SJSA1 (cell line): ENCODE results near the gene COMMD10. TPM values are rescaled to one million over a fixed set of nuclear protein-coding genes. Genes with fewer than 3 reads are reported as not detected.
"Not testable (repeated sequence)": the region's sequence is repeated elsewhere in the genome, so short reads cannot be mapped to it uniquely, and the experiment has no call there.

Experiments used
- DNase-seq, 2 experiments: peaks; one replicate each; pipeline ENCODE4 v3.0.0-alpha.2; 2015 to 2020; ENCODE audit warnings: low spot score in 2 of 2, low read depth in 1 of 2
- H3K27ac ChIP-seq: fragments of 250-450 bp; sonication (Bioruptor Pico); 2 replicates; pipeline ENCODE4 v1.5.1; 2020; ENCODE audit warnings: mild to moderate bottlenecking, moderate library complexity
- H3K27me3 ChIP-seq: fragments of 250-450 bp; sonication (Bioruptor Pico); replicated peaks from 2 replicates; pipeline ENCODE4 v1.5.1; 2020; ENCODE audit warnings: mild to moderate bottlenecking, moderate library complexity
- H3K36me3 ChIP-seq: fragments of 250-450 bp; sonication (Bioruptor Pico); 2 replicates; pipeline ENCODE4 v1.5.1; 2020; ENCODE audit warnings: mild to moderate bottlenecking
- H3K4me1 ChIP-seq: fragments of 250-450 bp; sonication (Bioruptor Pico); replicated peaks from 2 replicates; pipeline ENCODE4 v1.6.1; 2021; ENCODE audit warnings: mild to moderate bottlenecking
- H3K4me3 ChIP-seq: fragments of 250-450 bp; sonication (Bioruptor Pico); 2 replicates; pipeline ENCODE4 v1.5.1; 2020; ENCODE audit warnings: mild to moderate bottlenecking
- H3K9me3 ChIP-seq: fragments of 250-450 bp; sonication (Bioruptor Pico); replicated peaks from 2 replicates; pipeline ENCODE4 v1.5.1; 2020; ENCODE audit warnings: mild to moderate bottlenecking
- total RNA-seq: library from RNA; depleted of rRNA; stranded (reverse); fragments of >200 nt; shearing (Covaris generic); gene quantifications from 2 replicates; pipeline ENCODE4 v1.2.3, GENCODE V29; 2014

Gene COMMD10
- total RNA-seq, 1 experiment from 2014 or later = 141 TPM

DNA sequence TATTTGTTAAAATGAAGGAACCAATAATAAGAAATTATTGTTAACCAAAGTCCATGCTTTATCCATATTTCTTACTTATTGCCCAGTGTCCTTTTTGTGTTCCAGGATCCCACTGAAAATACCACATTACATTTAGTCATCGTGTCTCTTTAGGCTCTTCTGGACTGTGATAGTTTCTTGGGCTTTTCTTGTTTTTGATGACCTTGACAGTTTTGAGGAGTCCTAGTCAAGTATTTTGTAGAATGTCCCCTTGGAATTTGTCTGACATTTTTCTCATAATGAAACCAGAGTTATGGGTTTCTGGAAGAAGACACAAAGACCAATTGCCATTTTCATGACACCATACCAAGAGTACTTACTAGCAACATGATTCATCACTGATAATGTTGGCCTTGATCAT lies 13.6 kb upstream of the COMMD10 start:
- Histone ChIP-seq H3K27ac (no peak overlapping the region), H3K27me3 (no peaks in the 10 kb centered on the region), H3K9me3 (no peaks in the 10 kb centered on the region), H3K4me3 (no peak overlapping the region), H3K4me1 (peaks cover 6% of the 10 kb centered on the region), H3K36me3 (no peaks in the 10 kb centered on the region)
- no peak for DNase-seq

DNA sequence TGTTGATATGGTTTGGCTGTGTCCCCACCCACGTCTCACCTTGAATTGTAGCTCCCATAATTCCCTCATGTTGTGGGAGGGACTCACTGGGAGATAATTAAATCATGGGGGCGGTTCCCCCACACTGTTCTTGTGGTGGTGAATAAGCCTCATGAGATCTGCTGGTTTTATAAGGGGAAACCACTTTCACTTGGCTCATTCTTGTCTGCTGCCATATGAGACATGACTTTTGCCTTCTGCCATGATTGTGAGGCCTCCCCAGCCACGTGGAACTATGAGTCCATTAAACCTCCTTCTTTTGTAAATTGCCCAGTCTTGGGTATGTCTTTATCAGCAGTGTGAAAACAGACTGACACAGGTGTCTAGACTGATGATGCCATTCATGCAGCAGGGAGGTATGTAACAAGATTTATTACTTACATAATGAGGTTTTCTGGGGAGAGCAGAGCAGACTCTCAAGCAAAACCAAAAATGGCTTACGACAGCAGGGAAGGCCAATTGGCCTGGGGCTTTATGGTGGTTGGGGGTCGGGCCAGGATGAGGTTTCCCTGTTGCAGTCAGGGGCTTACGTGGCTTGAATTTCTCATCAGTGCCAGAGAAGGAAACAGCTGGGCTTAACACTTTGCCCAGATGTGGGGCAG lies 9.5 kb upstream of the COMMD10 start:
- Histone ChIP-seq H3K27ac (no peak overlapping the region), H3K4me3 (no peak overlapping the region), H3K9me3 (no peaks in the 10 kb centered on the region), H3K27me3 (no peaks in the 10 kb centered on the region), H3K36me3 (no peaks in the 10 kb centered on the region), H3K4me1 (peaks cover 6% of the 10 kb centered on the region)
- no peak for DNase-seq

DNA sequence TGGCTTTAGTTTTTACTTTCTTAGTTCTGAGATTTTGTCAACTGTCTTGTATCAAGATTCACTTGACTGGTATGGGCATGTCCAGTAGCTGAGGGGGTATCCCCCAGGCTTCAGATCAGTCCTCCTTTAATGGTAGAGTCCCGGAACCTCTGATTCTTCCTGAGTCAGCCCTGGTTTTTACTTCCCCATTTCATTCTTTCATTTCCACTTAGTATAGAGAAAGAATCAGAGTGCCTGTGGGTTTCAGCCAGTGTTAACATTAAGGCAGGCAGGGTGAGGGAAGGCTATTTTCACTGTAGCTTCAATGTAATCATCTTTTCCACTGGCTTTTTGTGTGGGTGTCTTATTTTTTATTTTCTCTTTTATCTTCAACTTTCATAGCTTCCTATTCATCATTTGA lies 8.3 kb upstream of the COMMD10 start:
- H3K27me3 ChIP-seq = no peaks in the 10 kb centered on the region

DNA sequence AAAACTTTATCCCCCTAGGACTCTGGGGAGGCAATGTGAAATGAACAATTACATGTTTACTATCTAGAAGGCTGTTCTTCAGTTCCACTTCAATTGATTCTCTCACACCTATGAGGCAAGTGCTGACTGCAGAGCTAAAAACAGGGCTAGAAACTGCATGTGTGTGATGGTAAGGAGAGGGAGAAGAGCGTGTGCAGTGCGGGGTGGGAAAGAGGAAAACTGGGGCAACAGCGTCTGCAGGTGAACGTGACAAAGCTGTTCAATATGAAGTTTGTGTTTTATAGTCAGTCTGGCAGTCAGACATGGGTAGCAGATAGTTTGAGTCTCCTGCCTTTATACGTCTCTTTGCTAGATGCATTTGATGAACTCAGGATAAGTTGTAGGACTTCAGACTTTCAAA lies 6.6 kb upstream of the COMMD10 start:
- no peaks in the 10 kb centered on the region; the same call in 1 of the 2 replicates for H3K36me3 ChIP-seq
- no peaks in the 10 kb centered on the region for H3K27me3 ChIP-seq
- H3K4me3 ChIP-seq = no peak overlapping the region
- DNase-seq = no peak
- peaks cover 6% of the 10 kb centered on the region for H3K4me1 ChIP-seq
- no peak overlapping the region for H3K27ac ChIP-seq
- H3K9me3 ChIP-seq = no peaks in the 10 kb centered on the region

More for the DNA sequence above, 8.3 kb upstream of the COMMD10 start:
- Histone ChIP-seq H3K4me3 (no peak overlapping the region), H3K4me1 (peaks cover 6% of the 10 kb centered on the region), H3K27ac (no peak overlapping the region), H3K36me3 (no peaks in the 10 kb centered on the region), H3K9me3 (no peaks in the 10 kb centered on the region)
- no peak for DNase-seq

DNA sequence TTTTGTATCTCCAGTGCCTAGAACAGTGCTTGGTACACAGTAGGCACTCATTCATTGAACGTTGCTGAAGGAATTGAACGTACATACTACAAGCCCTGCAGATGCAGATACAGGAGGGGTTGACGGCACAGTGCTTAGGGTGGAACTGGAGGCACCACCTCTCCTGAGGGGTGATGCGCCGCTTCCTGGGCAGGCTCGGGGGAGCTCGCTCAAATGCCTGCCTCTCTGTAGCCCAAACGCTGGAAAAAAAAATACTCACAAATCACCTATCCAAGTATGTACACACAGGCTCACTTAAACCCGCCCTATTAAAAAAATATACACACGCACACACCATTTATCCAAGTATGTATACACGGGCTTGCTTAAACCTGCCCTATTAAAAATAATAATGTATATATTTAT lies 536 bp upstream of the COMMD10 start:
- Histone ChIP-seq H3K27me3 (no peaks in the 10 kb centered on the region), H3K36me3 (peaks cover 28% of the 10 kb centered on the region), H3K4me3 (peak overlapping the region; percentile 84), H3K4me1 (peaks cover 11% of the 10 kb centered on the region), H3K27ac (peak overlapping the region; percentile 94), H3K9me3 (no peaks in the 10 kb centered on the region)
- no peak for DNase-seq

DNA sequence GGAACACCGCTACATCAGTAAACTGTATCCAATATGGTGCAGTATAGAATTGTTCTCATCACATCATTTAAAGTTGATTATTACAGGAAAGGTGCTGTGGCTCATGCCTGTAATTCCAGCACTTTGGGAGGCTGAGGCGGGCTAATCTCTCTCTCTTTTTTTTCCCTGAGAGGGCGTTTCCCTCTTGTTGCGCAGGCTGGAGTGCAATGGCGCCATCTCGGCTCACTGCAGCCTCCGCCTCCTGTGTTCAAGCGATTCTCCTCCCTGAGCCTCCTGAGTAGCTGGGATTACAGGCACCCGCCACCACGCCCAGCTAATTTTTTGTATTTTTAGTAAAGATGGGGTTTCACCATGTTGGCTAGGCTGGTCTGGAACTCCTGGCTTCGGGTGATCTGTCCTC lies 1.5 kb downstream of the COMMD10 start:
- H3K9me3 ChIP-seq = not testable (repeated sequence)
- peak overlapping the region; percentile 84; the same call in 1 of the 2 replicates for H3K4me3 ChIP-seq

DNA sequence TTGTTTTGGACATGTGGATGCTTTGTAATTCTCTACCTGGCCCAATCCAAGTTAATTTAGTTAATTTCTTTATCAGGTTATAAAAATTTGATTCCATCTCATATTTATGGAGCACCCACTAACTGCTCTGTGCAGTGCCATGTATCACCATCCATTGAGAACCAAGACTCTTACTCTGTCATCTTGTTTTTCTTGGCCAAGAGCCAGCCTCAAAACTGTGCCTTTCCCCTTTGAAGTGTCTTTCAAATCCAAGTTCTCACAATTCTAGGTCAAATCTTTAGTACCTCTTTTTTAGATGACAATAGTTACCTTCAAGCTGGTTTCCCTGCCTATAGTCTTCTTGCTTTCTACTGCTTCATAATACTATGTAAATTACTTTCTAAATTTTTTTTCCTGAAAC lies 3.2 kb downstream of the COMMD10 start:
- Histone ChIP-seq H3K4me1 (peaks cover 11% of the 10 kb centered on the region), H3K36me3 (peaks cover 62% of the 10 kb centered on the region), H3K27me3 (no peaks in the 10 kb centered on the region), H3K9me3 (no peaks in the 10 kb centered on the region), H3K27ac (no peak overlapping the region), H3K4me3 (no peak overlapping the region)
- no peak for DNase-seq

More for the DNA sequence above, 1.5 kb downstream of the COMMD10 start:
- H3K4me1 ChIP-seq = peaks cover 11% of the 10 kb centered on the region
- not testable (repeated sequence) for DNase-seq, H3K27me3 ChIP-seq, H3K27ac ChIP-seq
- H3K36me3 ChIP-seq = peaks cover 45% of the 10 kb centered on the region

DNA sequence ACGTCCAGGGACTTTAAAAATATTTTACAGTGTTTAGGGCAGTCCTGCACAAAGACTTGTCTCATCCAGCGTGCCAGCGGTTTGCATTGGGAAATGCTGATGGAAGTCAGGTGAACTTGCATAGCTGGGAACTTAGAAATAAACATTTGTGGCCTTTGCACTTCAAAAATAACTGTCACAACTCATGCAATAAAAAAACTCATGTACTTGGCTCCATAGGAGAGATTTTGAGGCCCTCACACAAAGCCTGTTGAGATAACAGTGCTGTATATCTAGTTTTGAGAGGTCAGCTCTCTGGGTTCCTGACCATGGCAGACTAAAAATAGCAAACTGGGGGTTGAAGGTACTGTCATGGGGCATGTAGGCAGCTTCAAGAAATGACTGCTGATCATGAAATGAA lies 5.5 kb downstream of the COMMD10 start:
- H3K27me3 ChIP-seq = no peaks in the 10 kb centered on the region

DNA sequence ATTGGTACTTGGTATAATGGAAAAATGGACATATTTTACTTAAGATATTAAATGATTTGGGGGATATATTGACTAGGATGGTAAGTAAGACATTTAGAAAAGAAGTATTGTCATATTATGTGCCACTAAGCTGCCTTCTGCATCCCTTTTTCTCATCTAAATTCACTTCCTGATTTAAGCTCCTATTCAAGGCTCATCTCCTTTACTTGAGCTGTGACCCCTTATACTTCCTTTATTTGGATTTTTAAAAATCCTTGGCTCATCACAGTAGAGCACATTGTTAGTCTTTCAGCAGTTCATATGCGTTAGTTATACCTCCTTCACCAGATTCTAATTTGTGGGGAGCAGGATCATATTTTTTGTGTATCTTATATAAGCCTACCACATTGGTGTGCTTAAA lies 6.6 kb downstream of the COMMD10 start:
- Histone ChIP-seq H3K36me3 (peaks cover 84% of the 10 kb centered on the region), H3K27me3 (no peaks in the 10 kb centered on the region), H3K4me3 (no peak overlapping the region), H3K4me1 (no peaks in the 10 kb centered on the region), H3K9me3 (no peaks in the 10 kb centered on the region), H3K27ac (no peak overlapping the region)
- no peak for DNase-seq

More for the DNA sequence above, 5.5 kb downstream of the COMMD10 start:
- Histone ChIP-seq H3K4me1 (peaks cover 6% of the 10 kb centered on the region), H3K27ac (no peak overlapping the region), H3K9me3 (no peaks in the 10 kb centered on the region), H3K4me3 (no peak overlapping the region), H3K36me3 (peaks cover 77% of the 10 kb centered on the region)
- DNase-seq = no peak

DNA sequence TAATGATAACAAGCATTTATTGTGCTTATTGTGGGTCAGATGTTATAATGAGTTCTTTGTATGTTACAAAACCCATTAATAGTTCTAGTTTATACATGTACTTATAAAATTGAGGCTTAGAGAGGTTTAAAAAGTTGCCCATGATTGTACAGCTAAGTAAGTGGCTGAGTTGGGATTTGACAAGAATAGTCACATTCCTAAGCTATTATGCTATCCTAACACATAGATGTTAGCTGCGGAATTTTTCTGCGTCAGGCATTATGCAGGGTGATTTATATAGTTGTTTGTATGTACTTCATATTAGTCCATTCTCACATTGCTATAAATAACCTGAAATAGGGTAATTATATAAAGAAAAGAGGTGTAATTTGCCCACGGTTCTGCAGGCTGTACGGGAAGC lies 12.5 kb downstream of the COMMD10 start:
- H3K4me1 ChIP-seq = no peaks in the 10 kb centered on the region
- no peak overlapping the region for H3K27ac ChIP-seq
- no peaks in the 10 kb centered on the region for H3K9me3 ChIP-seq
- no peak overlapping the region for H3K4me3 ChIP-seq
- peak in 1 of 2 experiments; percentile 24 for DNase-seq
- peaks cover 72% of the 10 kb centered on the region for H3K36me3 ChIP-seq
- no peaks in the 10 kb centered on the region for H3K27me3 ChIP-seq

DNA sequence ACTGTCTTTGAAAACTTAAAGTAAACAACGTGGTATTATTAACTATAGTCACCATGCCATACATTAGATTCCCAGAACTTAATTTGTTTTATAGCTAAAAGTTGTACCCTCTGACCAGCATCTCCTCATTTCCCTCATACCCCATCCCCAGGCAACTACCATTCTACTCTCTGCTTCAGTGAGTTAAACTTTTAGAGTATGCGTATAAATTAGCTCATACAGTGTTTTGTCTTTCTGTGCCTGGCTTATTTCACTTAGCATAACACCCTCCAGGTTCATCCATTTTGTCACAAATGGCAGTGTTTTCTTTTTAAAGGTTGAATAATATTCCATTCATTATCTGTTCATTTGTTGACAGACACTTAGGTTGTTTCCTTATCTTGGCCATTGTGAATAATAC lies 14.2 kb downstream of the COMMD10 start:
- Histone ChIP-seq H3K4me3 (no peak overlapping the region), H3K9me3 (no peaks in the 10 kb centered on the region), H3K4me1 (no peaks in the 10 kb centered on the region), H3K36me3 (peaks cover 55% of the 10 kb centered on the region), H3K27me3 (no peaks in the 10 kb centered on the region), H3K27ac (no peak overlapping the region)
- no peak for DNase-seq

DNA sequence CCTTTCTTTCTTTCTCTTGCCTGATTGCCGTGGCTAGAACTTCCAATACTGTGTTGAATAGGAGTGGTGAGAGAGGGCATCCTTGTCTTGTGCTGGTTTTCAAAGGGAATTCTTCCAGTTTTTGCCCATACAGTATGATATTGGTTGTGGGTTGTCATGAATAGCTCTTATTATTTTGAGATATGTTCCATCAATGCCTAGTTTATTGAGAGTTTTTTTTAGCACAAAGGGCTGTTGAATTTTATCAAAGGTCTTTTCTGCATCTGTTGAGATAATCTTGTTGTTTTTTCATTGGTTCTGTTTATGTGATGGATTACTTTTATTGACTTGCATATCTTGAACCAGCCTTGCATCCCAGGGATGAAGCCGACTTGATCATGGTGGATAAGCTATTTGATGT lies 20.1 kb downstream of the COMMD10 start:
- H3K4me1 ChIP-seq, H3K27ac ChIP-seq, H3K9me3 ChIP-seq, H3K4me3 ChIP-seq, H3K27me3 ChIP-seq, DNase-seq: not testable (repeated sequence)
- peaks cover 12% of the 10 kb centered on the region for H3K36me3 ChIP-seq

DNA sequence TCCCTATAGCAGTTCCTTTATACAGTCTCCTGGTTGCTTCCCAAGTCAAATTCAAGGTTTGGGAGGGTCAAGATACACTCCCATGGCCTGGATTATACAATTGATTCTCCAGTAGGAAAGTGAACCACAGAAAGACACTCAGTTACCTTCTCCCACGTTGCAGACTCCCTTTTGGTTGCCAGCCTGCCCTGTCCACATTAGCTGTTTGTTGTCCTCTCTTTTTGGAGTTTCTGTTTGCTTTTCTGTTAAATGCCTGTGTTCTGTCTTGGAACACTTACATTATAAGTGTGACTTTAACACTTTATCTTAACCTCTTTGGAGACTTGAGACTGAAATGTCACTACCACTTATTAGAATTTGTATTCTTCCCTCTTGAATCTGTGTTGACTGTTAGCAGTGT lies 30.3 kb downstream of the COMMD10 start:
- Histone ChIP-seq H3K4me3 (no peak overlapping the region), H3K36me3 (peaks cover 8% of the 10 kb centered on the region; the same call in 1 of the 2 replicates), H3K4me1 (no peaks in the 10 kb centered on the region), H3K9me3 (peaks cover 5% of the 10 kb centered on the region; the same call in 1 of the 2 replicates), H3K27me3 (no peaks in the 10 kb centered on the region), H3K27ac (no peak overlapping the region)
- DNase-seq = no peak

DNA sequence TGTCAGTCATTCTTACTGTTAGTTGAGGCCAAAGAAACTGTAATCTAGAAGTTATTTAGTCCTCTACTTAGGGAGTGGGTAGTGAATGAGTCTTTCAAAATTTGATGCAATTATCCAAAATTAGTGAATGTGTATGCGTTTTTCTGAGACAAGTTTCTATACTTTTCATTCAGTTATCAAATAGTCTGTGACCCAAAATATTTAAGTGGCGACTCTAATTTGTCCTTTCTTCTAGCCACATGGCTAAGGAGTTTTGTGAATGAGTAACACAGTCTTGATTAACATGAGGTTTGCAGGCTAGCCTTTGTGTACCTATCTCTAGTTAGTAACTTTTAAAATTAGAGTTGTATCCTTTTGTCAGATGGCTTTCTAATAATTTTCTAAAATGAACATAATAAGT lies 45.6 kb downstream of the COMMD10 start:
- peaks cover 4% of the 10 kb centered on the region; the same call in 1 of the 2 replicates for H3K36me3 ChIP-seq
- H3K9me3 ChIP-seq = no peaks in the 10 kb centered on the region
- peak in 1 of 2 experiments; percentile 61 for DNase-seq
- peak overlapping the region; percentile 61 for H3K27ac ChIP-seq
- H3K4me1 ChIP-seq = peaks cover 17% of the 10 kb centered on the region
- no peak overlapping the region for H3K4me3 ChIP-seq
- no peaks in the 10 kb centered on the region for H3K27me3 ChIP-seq

DNA sequence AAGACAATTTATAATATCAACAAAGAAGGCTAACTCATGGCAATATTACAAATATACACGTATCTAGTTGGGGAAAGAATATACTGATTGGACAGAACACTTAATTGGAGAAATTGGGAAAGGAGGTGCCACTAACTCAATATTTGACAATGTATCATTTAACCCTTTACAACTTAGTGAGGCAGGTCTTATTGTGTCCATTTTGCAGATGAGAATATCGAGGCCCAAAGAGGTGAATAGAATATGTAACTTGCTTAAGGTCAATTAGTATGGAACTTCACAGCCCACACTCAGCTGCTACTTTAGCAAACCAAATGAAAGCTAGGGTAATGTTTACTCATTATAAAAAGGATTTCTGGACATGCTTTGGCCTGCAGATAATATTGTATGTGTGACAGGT lies 46.2 kb downstream of the COMMD10 start:
- Histone ChIP-seq H3K4me3 (no peak overlapping the region), H3K36me3 (peaks cover 4% of the 10 kb centered on the region; the same call in 1 of the 2 replicates), H3K27ac (no peak overlapping the region), H3K4me1 (peaks cover 17% of the 10 kb centered on the region), H3K9me3 (no peaks in the 10 kb centered on the region), H3K27me3 (no peaks in the 10 kb centered on the region)
- DNase-seq = no peak
